SU-DHL-6 (cell line): ENCODE results near the gene C19orf67.
A peak's percentile ranks its signal among the peaks of the same experiment; 100 is the strongest.

ENCODE experiments used
- H2AFZ ChIP-seq: fragments of 200-600 bp; sonication (generic); 2 replicates; pipeline ENCODE4 v1.6.1; 2014; ENCODE audit warnings: low read depth, mild to moderate bottlenecking, moderate library complexity, mixed read lengths, antibody characterized with exemption, low read length; ENCODE audit not compliant: severe bottlenecking
- H3F3A ChIP-seq: fragments of 200-600 bp; shearing (Covaris generic); 2 replicates; pipeline ENCODE4 v1.6.0; 2016; ENCODE audit warnings: antibody characterized with exemption, mild to moderate bottlenecking; ENCODE audit not compliant: insufficient read depth
- H3K27ac ChIP-seq: fragments of 200-600 bp; sonication (generic); 2 replicates; pipeline ENCODE4 v1.5.1; 2016; ENCODE audit warnings: low read depth, mild to moderate bottlenecking, low read length, moderate library complexity, mixed read lengths
- H3K27me3 ChIP-seq: fragments of 200-600 bp; sonication (generic), shearing (Covaris generic); 2 replicates; pipeline ENCODE4 v1.6.0; 2014; ENCODE audit warnings: mild to moderate bottlenecking, low read length
- H3K36me3 ChIP-seq: fragments of 200-600 bp; sonication (generic); 2 replicates; pipeline ENCODE4 v1.6.1; 2014; ENCODE audit warnings: mild to moderate bottlenecking, low read length, mixed read lengths
- H3K4me2 ChIP-seq: fragments of 300-600, 200-600 bp; shearing (Covaris generic), sonication (generic); 2 replicates; pipeline ENCODE4 v1.6.0; 2014; ENCODE audit warnings: low read length, low read depth, mild to moderate bottlenecking; ENCODE audit not compliant: poor library complexity, severe bottlenecking
- H3K4me3 ChIP-seq: fragments of 200-600 bp; sonication (generic); 2 replicates; pipeline ENCODE4 v1.5.1; 2014; ENCODE audit warnings: antibody characterized with exemption, low read length, mild to moderate bottlenecking, mixed read lengths; ENCODE audit not compliant: insufficient read depth, poor library complexity, severe bottlenecking
- H3K79me2 ChIP-seq: fragments of 200-600 bp; sonication (generic); 2 replicates; pipeline ENCODE4 v1.6.1; 2014; ENCODE audit warnings: mild to moderate bottlenecking, low read length, moderate library complexity; ENCODE audit not compliant: insufficient read depth
- H3K9ac ChIP-seq: fragments of 200-600 bp; sonication (generic); 2 replicates; pipeline ENCODE4 v1.7.0; 2014; ENCODE audit warnings: mild to moderate bottlenecking, low read length
- H3K9me2 ChIP-seq: fragments of 200-600 bp; sonication (generic); replicated peaks from 2 replicates; pipeline ENCODE4 v1.6.1; 2014; ENCODE audit warnings: low read length; ENCODE audit not compliant: insufficient read depth
- H3K9me3 ChIP-seq: fragments of 200-600 bp; sonication (generic); 2 replicates; pipeline ENCODE4 v1.6.1; 2014; ENCODE audit warnings: low read length, mixed read lengths; ENCODE audit not compliant: insufficient read depth
- H4K20me1 ChIP-seq: fragments of 200-600 bp; sonication (generic); 2 replicates; pipeline ENCODE4 v1.6.1; 2014; ENCODE audit warnings: low read depth, mild to moderate bottlenecking, antibody characterized with exemption, low read length, moderate library complexity, mixed read lengths
- EZH2phosphoT487 ChIP-seq: fragments of 200-600 bp; sonication (generic), shearing (Covaris generic); conservative IDR thresholded peaks from 2 replicates; pipeline ENCODE4 v1.6.1; 2018; ENCODE audit warnings: mild to moderate bottlenecking, antibody characterized with exemption, low read length, moderate library complexity, mixed read lengths
- TF ChIP-seq, protein P1 (sequence below): fragments of 200-600 bp; sonication (generic); IDR thresholded peaks from one replicate; pipeline ENCODE4 v1.5.1; 2017; ENCODE audit warnings: antibody characterized with exemption, mild to moderate bottlenecking, low read length, moderate library complexity; ENCODE audit not compliant: insufficient read depth, poor library complexity, severe bottlenecking

C19orf67 gene

DNA sequence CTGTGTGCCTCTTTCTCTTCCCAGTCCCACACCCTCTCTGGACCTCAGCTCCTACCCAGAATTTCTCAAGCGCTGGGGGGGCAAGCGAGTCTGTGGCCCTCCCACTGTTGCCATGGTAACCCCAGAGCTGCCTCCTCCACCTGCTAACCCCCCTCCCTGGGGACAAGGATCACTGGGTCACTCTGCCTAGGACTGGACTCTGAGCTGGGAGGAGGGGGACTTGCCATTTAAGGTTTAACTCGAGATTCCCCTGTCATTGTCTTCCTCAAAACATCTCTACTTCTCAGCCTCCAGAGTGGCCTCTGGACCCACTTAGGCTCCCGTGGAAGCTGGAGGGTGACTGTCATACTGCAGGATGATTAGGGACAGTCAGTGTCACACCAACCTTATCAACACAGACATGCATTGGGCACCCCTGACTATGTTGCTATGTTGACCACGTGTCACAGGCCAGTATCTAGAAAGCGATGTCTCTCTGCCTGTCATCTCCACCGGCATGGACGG lies 25.9 kb downstream of the C19orf67 start:
- TF ChIP-seq EZH2phosphoT487 = no peak
- TF ChIP-seq, protein P1, sequence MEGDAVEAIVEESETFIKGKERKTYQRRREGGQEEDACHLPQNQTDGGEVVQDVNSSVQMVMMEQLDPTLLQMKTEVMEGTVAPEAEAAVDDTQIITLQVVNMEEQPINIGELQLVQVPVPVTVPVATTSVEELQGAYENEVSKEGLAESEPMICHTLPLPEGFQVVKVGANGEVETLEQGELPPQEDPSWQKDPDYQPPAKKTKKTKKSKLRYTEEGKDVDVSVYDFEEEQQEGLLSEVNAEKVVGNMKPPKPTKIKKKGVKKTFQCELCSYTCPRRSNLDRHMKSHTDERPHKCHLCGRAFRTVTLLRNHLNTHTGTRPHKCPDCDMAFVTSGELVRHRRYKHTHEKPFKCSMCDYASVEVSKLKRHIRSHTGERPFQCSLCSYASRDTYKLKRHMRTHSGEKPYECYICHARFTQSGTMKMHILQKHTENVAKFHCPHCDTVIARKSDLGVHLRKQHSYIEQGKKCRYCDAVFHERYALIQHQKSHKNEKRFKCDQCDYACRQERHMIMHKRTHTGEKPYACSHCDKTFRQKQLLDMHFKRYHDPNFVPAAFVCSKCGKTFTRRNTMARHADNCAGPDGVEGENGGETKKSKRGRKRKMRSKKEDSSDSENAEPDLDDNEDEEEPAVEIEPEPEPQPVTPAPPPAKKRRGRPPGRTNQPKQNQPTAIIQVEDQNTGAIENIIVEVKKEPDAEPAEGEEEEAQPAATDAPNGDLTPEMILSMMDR = no peak
- H2AFZ ChIP-seq = no peak overlapping the region

DNA sequence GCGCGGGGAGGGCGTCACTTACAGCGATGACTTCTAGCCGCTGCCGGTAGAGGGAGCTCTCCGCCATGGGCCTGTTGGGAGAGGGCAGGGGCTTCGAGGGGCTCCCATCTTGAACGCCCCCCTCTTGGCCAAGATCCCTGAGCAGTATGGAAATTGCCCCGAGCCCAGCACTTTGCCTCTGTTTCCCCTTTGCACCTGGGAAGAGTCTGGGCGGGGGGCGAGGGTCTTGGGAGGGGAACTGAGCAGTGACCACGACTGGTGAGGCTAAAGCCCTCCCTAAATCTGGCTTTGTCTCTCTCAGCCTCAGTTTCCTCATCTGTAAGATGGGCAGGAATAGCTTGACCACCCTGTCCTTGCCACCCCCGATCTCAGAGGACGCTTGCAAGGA lies 26.5 kb downstream of the C19orf67 start:
- H3K36me3 ChIP-seq = no peaks in the 10 kb centered on the region
- no peaks in the 10 kb centered on the region for H3K79me2 ChIP-seq
- TF ChIP-seq, protein P1 = peak; percentile 53
- no peak for TF ChIP-seq EZH2phosphoT487
- H3K9ac ChIP-seq = no peak overlapping the region
- no peak overlapping the region for H3K27ac ChIP-seq
- H4K20me1 ChIP-seq = no peaks in the 10 kb centered on the region
- H3K4me3 ChIP-seq = no peak overlapping the region
- H2AFZ ChIP-seq = no peak overlapping the region
- no peak overlapping the region for H3K4me2 ChIP-seq
- H3F3A ChIP-seq = no peaks in the 10 kb centered on the region
- H3K9me3 ChIP-seq = no peaks in the 10 kb centered on the region
- no peaks in the 10 kb centered on the region for H3K9me2 ChIP-seq
- H3K27me3 ChIP-seq = 0 out of 2 replicates have a peak, but pooled peaks cover 4% of the 10 kb centered on the region

More for the DNA sequence above, 25.9 kb downstream of the C19orf67 start:
- H3K4me3 ChIP-seq = no peak overlapping the region
- H3K9me3 ChIP-seq = no peaks in the 10 kb centered on the region
- no peaks in the 10 kb centered on the region for H3K79me2 ChIP-seq
- H3F3A ChIP-seq = no peaks in the 10 kb centered on the region
- H3K27ac ChIP-seq = no peak overlapping the region
- H3K27me3 ChIP-seq = 0 out of 2 replicates have a peak, but pooled peaks cover 4% of the 10 kb centered on the region
- no peaks in the 10 kb centered on the region for H4K20me1 ChIP-seq
- no peaks in the 10 kb centered on the region for H3K36me3 ChIP-seq
- no peaks in the 10 kb centered on the region for H3K9me2 ChIP-seq
- no peak overlapping the region for H3K4me2 ChIP-seq
- H3K9ac ChIP-seq = no peak overlapping the region

DNA sequence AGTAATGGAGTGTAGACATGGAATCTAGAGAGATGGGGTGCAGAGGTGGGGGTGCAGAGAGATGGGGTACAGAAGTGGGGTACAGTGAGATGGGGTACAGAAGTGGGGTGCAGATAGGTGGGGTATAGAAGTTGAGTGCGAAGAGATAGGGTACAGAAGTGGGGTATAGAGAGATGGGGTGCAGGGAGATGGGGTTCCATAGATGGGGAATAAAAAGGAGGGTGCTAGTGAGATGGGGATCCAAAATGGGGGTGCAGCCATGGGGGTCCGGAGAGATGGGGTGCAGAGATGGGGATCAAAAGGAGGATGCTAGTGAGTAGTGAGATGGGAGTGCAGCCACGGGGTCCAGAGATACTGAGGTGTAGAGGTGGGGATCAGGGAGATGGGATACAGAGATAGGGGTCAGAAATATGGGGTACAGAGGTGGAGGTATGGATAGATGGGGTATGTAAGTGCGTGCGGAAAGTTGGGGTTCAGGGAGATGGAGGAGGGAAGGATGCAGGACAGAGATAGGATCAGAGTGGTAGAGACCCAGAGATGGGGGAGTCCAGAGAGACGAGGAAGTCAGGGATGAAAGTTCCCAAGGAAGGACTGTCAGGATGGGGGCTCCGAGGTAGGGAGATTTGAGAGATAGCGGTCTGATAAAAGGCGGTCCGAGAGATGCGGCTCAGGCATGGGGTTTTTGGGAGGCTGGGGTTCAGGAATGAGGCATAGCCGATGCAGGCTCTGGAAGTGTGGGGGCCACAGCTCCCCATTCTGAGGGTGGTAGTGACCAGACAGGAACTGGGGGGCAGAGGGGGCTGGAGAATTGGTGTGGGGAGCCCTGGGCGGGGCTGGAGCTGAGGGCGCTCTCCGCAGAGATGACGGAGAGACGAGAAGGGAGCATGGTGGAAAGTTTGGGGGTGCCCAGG lies 27.1 kb downstream of the C19orf67 start:
- Histone ChIP-seq H3K4me2 (no peak overlapping the region), H3K27me3 (0 out of 2 replicates have a peak, but pooled peaks cover 4% of the 10 kb centered on the region), H3K27ac (no peak overlapping the region), H3F3A (no peaks in the 10 kb centered on the region), H3K9me2 (no peaks in the 10 kb centered on the region), H3K9ac (no peak overlapping the region), H3K4me3 (no peak overlapping the region), H4K20me1 (no peaks in the 10 kb centered on the region), H3K36me3 (no peaks in the 10 kb centered on the region), H3K79me2 (no peaks in the 10 kb centered on the region), H3K9me3 (no peaks in the 10 kb centered on the region), H2AFZ (no peak overlapping the region)
- TF ChIP-seq, protein P1 = no peak
- no peak for TF ChIP-seq EZH2phosphoT487
